Erythroblast (primary cell): Measurements from ENCODE around the gene SMTNL2.

Experiments
- GATA1 ChIP-seq: IDR thresholded peaks from 2 replicates; pipeline ENCODE4 v1.6.1; 2011; ENCODE audit warnings: low read depth, mild to moderate bottlenecking, control low read depth, low read length, moderate library complexity
- POLR2A ChIP-seq: IDR thresholded peaks from 2 replicates; pipeline ENCODE4 v1.6.1; 2011; ENCODE audit warnings: mild to moderate bottlenecking, low read length

DNA sequence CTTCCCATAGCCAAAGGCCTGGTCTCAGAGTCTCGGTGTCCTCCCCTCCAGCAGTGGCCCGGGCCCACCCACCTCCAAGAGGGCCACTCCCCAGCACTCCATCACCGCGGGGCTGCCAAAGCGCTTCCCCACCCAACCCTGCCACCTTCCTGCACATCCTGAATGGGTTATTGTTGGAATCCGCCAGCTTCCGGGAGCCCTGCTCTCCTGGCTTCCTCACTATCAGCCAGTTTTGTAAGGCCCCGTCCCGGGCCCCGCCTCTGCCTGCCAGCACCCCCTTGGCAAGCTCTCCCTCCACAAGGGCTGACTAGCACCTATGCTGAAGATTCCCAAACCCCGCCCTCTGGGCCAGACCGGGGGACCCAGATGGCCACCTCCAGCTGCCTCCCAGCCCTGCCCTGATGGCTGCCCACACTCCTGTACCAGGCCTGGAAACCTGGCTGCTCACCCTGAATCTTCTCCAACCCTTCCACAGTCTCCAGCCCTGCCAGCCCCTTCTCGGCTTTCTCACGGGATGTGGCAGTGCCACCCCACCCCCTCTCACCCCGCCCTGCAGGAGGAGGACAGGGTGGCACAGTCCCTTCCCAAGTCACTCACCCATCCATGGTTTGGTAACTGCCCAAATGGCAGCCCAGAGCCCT, 43.5 kb upstream of the SMTNL2 start:
- no peak for TF ChIP-seq POLR2A
- TF ChIP-seq GATA1, result no peak
